ENCODE data around the gene SYNE1.
"Not testable (repeated sequence)": the region's sequence is repeated elsewhere in the genome, so short reads cannot be mapped to it uniquely, and the experiment has no call there.

SYNE1 gene

DNA sequence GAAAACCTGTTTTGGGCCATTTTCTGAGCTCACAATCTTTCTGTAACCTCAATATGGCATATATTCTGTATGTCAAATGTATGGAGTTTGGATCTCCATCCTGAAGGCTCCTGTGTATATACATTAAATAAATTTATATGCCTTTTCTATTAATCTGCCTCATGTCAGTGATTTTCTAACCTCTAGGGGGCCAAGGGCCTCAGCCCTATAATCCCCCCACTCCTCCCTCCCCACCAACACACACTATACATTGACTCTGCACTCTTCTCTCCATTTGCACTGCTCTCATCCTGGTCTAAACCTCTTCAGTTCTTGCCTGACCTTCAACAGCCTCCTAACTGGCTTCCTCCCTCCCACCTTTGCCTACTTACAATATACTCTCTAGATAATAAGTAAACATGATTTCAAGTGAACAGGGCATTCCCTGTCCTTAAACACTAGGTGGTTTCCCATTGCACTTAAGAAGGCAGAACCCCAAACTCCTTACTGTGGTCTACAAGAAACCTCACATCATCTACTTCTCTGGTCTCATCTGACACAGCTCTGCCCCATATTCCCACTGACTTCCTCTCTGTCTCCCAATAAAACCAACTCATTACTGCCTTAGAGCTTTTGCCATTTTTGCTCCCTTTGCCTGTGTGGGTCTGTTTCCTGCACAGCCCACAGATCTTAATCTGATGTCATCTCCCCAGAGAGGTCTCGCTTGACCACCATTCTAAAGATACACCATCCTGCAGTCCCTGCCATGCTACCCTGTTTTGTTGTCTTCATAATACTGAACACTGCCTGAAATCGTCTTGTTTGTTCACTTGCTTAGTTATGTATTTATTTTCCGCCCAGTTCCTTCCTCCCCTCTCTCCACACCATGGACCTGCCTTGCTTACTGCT lies 213.7 kb downstream of the SYNE1 start:
- no peak for DNase-seq (ENCODE audit: low spot score)

DNA sequence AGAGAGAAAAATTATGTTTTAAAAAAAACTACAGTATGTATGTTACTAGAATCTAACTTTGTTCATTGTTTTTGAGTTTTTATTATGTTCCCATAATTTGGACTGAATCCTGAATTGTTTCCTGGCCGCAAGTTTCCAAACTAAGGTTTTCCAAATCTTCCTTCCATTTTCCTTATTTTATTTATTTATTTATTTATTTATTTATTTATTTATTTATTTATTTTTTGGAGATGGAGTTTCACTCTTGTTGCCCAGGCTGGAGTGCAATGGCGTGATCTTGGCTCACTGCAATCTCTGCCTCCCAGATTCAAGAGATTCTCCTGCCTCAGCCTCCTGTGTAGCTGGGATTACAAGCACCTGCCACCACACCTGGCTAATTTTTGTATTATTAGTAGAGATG lies 215.7 kb downstream of the SYNE1 start:
- not testable (repeated sequence) for DNase-seq (ENCODE audit: low spot score)

DNA sequence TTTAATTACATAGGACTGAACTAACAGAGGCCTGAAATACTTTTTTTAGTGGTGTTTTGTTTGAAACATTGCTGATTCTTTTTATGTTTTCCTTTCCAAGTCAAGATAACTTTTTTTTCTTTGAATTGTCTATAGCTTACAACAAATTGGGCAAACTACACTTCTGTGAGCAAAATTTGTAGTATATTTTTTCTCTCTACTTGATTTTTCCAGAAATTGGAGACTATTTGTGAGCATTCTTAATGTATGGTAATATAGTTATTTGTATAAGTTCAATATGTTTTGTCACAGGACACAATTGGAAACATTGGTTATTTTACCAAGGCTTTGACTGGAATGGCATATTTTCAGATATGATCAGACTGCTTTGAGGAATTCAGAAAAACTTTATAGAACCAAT lies 216.5 kb downstream of the SYNE1 start:
- no peak for DNase-seq (ENCODE audit: low spot score)

DNA sequence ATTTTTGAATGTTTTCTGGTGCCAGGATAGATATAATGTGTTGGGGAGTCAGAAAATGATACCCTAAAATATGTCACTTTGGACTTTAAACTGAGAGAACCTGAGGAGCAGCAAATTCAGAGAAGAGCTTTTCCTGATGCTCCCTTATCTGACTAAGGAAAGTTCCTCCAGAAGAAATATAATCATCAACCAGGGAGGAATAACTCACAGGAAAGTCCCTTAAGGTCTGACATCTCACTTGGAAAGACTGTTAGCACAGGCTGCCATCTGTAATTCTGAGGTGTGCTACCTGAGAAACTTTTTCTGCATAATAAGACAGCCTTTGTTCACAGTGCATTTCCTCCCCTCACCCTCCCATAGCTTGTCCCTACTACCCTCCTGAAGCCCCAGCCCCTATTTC lies 218.6 kb downstream of the SYNE1 start:
- no peak for DNase-seq (ENCODE audit: low spot score)

DNA sequence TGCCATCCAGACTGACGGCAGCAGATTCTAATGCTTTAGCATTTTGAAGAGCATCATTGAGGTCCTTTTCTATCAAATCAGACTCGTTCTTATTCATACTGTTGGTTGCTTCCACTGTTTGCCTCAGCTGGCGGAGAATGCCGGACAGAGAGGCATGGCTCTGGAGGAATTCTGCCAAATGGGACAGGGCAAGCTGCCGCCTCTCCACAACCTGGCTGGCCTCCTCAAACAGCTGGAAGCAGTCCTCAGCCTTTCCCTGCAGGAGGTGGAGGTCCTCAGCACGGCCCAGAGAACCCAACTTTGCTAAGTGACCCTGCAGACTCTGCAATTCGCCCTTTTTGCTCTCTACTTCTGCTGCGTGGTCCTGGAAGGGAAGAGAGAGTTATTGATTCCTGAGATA lies 220.5 kb downstream of the SYNE1 start:
- no peak for DNase-seq (ENCODE audit: low spot score)

DNA sequence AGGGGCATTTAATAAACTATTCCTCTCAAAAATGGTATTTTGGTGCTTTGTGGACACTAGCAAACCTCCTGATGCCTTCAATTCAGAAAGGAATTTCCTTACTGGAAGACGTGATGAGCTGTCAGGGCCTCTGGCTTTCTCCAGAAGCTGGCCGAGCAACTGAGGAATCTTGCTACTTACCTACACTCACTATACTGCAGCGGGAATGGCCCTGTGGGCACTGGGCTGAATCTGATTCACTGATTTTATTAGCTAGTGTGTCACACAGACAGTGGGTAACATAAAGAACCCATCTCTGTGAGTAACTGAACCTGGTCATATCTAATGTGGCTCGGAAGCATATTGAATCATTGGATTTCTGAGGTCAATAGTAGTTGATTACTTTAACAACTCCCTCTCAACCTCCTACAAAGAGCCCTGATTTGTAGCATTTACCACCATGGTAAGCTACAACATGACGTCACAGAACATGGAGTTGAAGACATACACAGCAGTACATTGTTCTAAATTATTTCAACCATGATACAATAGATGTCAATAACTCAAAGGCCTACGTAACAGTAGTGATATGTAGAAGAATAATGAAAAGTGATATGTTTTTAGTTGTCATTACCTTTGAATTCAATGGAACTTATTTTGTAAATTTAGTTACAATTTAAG lies 232.1 kb downstream of the SYNE1 start:
- no peak for DNase-seq (ENCODE audit: low spot score)

DNA sequence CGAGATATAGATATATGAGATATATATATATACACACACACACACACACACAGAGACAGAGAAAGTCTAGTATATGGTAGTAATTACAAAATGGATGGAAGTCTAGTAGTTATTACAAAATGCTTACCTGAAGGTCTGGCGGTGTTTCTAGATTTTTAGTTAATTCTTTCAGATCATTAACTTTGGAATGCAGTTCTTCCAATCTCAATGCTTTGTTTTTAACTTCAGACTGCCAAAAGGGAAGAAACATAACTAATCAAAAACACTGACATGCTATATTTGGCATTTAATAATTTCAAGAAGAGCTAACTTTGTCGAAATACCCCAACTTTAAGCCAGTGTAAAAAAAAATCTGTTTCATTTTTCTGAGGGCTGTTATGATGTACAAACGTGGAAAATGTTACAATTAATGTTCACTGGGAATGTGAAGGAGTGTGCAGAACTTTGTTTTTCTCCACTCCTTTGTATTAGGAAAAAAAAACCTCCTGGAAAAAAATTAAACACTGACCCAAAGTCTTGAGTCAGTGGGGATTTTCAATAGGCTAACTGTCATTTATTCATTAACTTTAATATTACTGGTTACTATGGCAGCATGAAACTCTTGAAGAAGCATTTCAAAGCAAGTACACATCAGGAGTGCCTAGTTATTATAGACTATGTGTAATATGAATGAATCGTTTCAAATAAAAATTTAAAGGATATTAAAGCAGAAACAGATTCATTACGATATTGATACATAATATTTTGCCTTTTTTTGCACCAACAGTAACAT lies 232.9 kb downstream of the SYNE1 start:
- no peak for DNase-seq (ENCODE audit: low spot score)

DNA sequence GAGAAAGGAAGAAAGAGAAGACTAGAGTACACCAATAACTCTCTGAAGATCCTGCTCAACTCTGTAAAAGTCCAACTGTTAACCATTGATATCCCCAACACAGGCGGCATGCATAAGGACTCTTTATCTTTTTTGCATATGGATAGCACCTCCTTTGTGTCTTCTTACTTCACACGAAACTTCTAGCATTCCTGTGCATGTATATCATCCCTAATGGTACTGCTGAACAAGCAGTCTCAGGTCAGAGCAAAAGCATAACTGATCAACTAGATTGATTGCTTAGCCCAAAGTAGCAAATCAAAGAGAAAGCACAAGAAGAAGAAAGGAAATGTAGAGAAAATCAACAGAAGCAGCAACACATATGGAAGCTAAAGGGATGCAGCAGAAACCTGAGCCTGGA lies 234.4 kb downstream of the SYNE1 start:
- DNase-seq (ENCODE audit: low spot score): no peak

DNA sequence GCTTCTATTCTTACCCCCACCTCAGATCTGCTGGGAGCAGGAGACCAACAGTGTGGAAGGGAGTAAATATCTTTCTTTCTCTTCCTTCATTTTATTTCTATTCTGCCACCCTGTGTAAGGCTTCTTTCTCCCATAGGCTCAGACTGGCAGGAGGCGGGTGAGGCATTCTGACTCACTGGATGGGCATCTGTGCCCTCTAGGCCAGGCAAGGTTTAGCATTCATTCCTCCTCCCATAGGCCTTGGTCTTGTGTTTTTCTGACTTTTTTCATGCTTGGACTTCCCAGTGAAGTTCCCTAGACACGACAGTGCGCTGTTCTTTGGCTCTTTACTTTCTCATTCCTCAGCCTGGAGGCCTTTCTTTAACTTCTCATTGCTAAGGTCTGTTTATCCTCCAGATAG lies 235.2 kb downstream of the SYNE1 start:
- no peak for DNase-seq (ENCODE audit: low spot score)

DNA sequence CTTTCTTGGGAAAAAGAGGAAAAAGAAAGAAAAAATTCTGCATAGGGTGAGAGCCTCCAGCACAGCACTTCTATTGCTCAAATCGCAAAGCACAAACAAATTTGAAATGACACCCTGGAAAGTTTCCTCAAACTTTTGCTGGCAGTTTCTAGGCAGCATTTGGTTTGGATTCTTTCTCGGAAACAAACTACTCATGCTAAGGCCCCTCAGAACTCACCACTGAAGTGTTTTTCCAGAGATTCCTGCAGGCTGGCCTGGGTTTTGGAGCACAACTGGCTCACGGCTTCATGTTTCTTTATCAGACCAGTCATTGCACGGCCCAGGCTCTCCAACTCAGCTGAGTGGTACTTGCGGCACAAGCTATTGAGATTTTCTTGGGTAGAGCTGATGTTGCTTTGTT lies 237.8 kb downstream of the SYNE1 start:
- no peak for DNase-seq (ENCODE audit: low spot score)

DNA sequence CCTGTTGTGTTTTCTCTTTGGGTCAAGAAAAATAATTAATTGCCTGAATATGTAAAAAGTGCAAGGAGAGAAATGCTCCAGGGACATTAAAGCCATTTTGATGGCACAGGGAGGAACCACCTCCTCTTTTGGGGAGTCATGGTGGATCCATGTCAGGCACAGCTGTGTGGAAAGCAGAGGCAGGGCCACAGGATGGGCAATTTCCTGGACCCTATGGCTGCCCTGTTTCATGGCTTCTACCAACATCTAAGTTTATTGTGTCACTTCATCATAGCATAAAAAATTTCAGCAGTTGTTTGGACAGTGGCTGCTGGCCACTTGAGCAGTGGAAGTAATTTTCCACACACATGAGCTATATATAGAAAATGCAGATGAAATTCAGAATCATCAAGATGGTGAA lies 238.2 kb downstream of the SYNE1 start:
- no peak for DNase-seq (ENCODE audit: low spot score)

DNA sequence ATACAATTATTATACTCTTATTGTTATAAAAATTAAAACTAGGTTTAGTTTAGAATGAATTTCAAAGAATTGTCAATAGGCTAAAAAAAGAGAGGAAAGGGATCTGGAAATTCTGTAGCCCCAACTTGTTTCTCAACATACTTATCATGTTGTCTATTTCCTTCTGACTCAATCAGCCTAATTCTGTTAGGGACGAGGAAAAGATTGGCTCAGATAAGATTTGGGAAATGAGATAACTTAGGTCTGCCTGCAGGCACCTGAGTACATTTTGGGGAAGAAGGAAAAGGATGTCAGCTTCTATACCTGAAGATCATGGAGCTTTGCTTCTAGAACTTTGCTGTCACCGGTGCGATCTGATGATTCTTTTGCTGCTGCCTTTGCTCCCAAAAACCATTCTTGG lies 238.8 kb downstream of the SYNE1 start:
- DNase-seq (ENCODE audit: low spot score): no peak

DNA sequence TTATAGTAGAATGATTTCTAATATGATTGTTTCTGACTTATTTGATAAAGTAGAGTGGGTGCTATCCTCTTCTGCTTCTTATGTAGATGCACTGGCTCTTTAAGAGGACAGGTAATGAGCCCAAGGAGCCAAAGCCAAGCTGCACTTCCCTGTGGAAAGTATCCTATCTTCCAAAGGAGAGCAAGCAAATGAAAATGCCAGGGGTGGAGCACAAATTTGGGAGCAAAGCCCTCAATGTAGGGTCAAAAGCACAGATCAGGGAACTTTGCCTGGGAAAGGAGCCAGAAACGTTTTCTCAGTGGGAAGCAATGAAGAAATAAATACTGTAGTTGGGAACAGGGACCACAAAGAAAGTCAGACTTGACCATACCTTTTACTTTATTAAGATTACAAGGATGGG lies 242.9 kb downstream of the SYNE1 start:
- DNase-seq (ENCODE audit: low spot score): no peak

DNA sequence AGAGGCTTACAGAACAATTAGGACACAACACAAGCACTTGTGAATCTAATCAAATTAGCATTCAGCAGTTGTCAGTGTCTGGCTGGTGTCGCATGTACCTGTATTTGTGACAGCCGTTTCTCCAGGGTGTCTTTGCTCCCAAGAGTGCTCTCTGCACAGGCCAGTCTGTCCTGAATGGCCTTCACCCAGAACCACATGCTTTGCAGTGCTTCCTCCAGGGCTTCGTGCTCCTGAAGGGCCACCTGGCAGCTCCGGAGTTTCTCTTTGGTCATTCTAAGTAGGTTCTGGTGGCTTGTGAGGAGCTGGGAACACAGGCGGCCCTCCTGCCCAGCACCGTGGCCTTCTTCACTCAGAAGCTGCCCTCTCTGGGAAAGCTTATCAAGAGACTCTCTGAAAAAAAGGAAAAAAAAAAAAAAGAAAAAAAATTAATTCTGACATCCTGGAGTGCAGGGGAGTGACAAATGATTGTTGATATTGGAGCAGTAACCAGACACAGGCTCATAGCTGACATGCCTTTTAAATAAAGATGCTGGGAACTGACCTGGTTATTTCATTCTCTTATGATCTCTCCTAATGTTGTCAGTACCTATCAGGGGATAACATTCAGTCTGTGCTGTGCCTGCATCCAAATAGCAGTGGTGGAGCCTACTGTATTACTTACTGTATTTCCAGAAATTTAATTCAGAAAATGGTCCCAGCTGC lies 245.8 kb downstream of the SYNE1 start:
- no peak for DNase-seq (ENCODE audit: low spot score)

DNA sequence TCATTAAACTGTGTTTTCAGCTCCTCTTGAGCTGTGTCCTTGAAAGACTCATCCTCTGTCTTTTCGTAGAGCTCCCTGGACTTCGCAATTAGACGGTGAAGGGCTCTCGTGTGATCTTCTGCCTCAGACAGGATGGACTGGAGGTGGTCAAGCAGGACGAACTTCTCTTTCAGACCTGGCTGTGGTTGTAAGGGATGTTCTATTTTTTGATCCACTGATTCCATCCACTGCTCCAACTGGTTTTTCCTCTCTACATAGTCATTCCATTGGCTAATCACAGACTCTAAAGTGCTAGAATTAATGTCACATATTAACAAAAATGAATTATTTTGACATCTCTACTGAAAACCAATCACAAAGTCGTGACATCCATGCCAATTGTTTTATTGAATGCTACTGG lies 250.1 kb downstream of the SYNE1 start:
- no peak for DNase-seq (ENCODE audit: low spot score)

DNA sequence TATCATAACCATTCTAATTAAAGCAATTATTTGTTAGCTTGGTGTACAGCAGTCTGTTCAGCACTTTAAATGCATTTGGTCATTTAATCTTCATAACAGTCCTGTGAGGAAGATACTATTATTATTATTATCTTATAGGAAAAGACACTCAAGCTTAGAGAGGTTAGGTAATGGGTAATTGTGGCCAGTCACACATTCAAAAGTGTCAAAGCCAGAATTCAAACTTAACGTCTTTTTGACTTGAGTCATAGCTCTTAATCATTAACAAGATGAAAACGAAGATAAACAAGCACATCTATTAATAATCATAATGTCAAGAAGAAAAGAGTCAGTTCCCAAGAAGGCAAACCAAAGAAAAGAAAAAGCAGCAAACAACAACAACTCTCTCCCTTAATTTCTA lies 251.0 kb downstream of the SYNE1 start:
- no peak for DNase-seq (ENCODE audit: low spot score)

DNA sequence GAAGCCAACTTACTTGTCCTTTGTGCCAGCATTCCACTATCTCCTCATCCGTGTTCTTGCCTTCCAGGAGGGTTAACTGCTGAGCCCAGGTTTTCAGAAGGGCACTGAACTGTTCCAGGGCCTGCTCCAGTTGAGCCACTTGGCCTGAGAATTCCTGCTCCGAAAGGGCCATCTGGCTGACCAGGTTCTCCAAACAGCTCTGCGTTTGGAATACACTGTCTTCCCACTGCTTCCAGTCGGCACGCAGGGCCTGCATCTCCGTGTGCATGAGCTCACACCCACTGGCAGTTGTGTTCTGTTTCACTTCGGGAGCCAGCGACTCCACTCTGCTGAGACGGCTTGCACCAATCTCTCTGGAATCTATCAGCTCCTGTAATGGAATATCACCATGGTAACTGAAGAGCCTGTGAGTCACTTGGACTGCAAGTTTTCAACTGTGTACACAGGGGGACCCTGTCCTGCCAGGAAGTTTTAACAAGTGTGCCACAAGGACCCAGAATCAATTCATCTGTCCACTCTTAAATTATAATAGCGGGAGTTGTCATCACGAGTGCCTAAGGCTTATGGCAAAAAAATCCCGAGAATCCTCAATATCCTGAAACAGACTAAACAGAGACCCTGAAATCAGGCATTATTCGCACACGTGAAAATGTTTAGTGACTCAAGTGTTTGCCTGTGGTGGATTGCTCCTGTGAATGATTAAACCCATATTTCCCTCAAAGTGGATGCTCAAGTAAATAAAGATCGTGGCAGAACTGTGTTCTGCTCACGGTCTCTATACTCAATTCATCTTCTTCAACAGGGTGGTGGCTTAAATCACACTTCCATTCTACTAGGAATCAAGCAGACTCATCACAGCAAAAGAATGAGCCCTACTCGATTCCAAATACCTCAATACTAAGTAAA lies 255.9 kb downstream of the SYNE1 start:
- DNase-seq (ENCODE audit: low spot score): no peak

DNA sequence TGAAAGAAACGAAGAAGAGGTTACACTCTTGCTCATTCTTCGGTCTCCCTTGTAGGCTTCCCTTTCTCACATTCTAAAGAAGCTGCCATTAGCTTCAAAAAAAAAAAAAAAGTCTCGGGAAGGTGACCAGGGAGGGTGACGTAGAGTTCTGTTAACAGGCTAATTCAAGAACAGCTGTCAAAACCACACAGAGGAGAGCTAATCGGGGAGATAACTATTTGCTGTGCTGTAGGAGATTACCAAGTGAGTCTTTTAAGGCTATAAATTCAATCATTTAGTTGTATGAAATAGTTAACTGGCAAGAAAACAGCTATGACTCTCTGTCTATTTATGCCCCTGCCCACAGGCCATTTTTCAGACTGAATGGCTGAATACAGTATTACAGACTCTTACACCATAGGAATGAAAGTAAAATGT lies 256.8 kb downstream of the SYNE1 start:
- no peak for DNase-seq (ENCODE audit: low spot score)

DNA sequence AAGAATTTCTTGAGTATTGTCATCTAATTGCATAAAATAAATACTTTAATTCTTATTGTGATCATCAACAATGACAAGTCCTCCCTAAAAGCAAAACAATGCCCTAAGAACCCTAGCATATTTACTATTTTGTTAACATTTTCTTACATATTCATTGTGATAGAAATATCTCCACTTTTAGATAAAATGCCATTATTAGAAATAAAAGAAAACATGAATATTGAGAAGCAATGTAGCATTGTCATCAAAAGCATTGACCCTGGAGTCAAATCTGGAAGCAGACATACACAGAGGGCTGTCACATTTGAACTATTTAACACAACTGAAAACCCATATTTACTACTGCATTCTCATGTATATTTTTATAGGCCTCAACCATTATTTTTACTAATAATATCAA lies 257.7 kb downstream of the SYNE1 start:
- no peak for DNase-seq (ENCODE audit: low spot score)

DNA sequence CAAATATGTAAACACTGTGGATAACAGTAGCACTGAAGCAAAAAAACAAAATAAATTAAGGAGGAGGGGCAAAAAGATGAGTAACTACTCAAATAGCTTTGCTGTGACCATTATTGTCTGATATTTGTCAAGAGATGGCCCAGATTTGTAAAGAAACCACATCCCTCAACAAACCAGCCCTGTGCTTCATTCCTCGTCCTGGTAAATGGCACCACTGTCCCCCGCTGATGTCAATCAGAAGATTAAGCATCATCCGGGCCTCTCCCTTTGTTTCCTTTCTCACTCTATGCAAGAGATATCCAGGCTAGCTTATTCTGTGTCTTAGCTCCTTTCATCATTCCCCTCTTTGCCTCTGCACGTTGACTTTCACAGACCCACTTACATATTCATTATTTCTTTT lies 259.0 kb downstream of the SYNE1 start:
- DNase-seq (ENCODE audit: low spot score): no peak

DNA sequence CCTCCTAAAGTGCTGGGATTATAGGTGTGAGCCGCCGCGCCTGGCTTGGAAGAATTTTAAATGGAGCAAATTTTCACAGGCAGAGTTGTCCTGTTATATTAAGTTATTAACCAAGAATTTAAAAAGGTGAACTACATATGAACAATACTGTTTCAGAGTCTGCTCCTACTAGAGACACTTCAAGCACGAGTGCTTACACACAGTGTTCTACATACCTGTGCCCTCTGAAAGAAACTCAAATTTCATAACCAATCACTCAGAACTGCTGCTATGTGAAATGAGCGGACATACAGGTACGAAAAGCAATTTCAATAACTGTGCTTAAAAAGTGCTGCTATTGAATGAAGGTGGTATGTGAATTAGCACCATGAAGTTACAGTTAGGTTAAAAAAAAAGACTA lies 262.0 kb downstream of the SYNE1 start:
- DNase-seq (ENCODE audit: low spot score): no peak
